Neural cell (in vitro differentiated cells): ENCODE data around the gene FOXO3. TPM values are rescaled to one million over a fixed set of nuclear protein-coding genes. Genes with fewer than 3 reads are reported as not detected.

Source experiments
- H2AFZ ChIP-seq: fragments of 200-600, 300-800 bp; sonication (generic), shearing (Covaris generic); 2 replicates; pipeline ENCODE4 v1.6.0; 2014; ENCODE audit warnings: low read depth, mild to moderate bottlenecking, antibody characterized with exemption, low read length, moderate library complexity
- H3F3A ChIP-seq: fragments of 200-600 bp; shearing (Covaris generic); 2 replicates; pipeline ENCODE4 v1.6.1; 2016; ENCODE audit warnings: mild to moderate bottlenecking, moderate library complexity, mixed read lengths, antibody characterized with exemption, low read length; ENCODE audit not compliant: insufficient read depth, poor library complexity, severe bottlenecking
- H3K27ac ChIP-seq: fragments of 200-600, 300-800 bp; sonication (generic), shearing (Covaris generic); 2 replicates; pipeline ENCODE4 v1.5.1; 2014; ENCODE audit warnings: mild to moderate bottlenecking, low read length, moderate library complexity
- H3K27me3 ChIP-seq: fragments of 300-800, 200-600 bp; sonication (generic), shearing (Covaris generic); 2 replicates; pipeline ENCODE4 v1.6.0; 2014; ENCODE audit warnings: mild to moderate bottlenecking, low read depth, low read length, moderate library complexity; ENCODE audit not compliant: insufficient read depth
- H3K36me3 ChIP-seq: fragments of 300-800, 200-600 bp; sonication (generic), shearing (Covaris generic); 2 replicates; pipeline ENCODE4 v1.5.1; 2014; ENCODE audit warnings: mild to moderate bottlenecking, antibody characterized with exemption, low read length, moderate library complexity; ENCODE audit not compliant: insufficient read depth
- H3K4me2 ChIP-seq: fragments of 300-800, 200-600 bp; sonication (generic), shearing (Covaris generic); 2 replicates; pipeline ENCODE4 v1.6.0; 2014; ENCODE audit warnings: mild to moderate bottlenecking, low read length
- H3K4me3 ChIP-seq: fragments of 300-800, 200-600 bp; sonication (generic), shearing (Covaris generic); 2 replicates; pipeline ENCODE4 v1.5.1; 2014; ENCODE audit warnings: mild to moderate bottlenecking, low read length, moderate library complexity
- H3K79me2 ChIP-seq: fragments of 200-600 bp; shearing (Covaris generic); replicated peaks from 2 replicates; pipeline ENCODE4 v1.6.0; 2014; ENCODE audit warnings: mild to moderate bottlenecking, low read length, moderate library complexity; ENCODE audit not compliant: insufficient read depth
- H3K9ac ChIP-seq: fragments of 300-800, 200-600 bp; sonication (generic), shearing (Covaris generic); 2 replicates; pipeline ENCODE4 v1.6.1; 2016; ENCODE audit warnings: mild to moderate bottlenecking, low read length, mixed read lengths
- H3K9me2 ChIP-seq: fragments of 200-600 bp; shearing (Covaris generic); 2 replicates; pipeline ENCODE4 v1.6.1; 2016; ENCODE audit warnings: mild to moderate bottlenecking, low read length, mixed read lengths; ENCODE audit not compliant: insufficient read depth
- H3K9me3 ChIP-seq: fragments of 200-600, 300-800 bp; sonication (generic), shearing (Covaris generic); 2 replicates; pipeline ENCODE4 v1.6.1; 2016; ENCODE audit warnings: mild to moderate bottlenecking, mixed run types, low read length, moderate library complexity, mixed read lengths
- H4K20me1 ChIP-seq: fragments of 200-600 bp; shearing (Covaris generic); 2 replicates; pipeline ENCODE4 v1.6.1; 2016; ENCODE audit warnings: mild to moderate bottlenecking, mixed run types; ENCODE audit not compliant: insufficient read depth
- CTCF ChIP-seq: fragments of 450-650 bp; IDR thresholded peaks from 2 replicates; pipeline ENCODE4 v1.5.1; 2014; ENCODE audit warnings: antibody characterized with exemption, mild to moderate bottlenecking, moderate library complexity; ENCODE audit not compliant: poor library complexity, severe bottlenecking
- EP300 ChIP-seq: fragments of 450-650 bp; conservative IDR thresholded peaks from 2 replicates; pipeline ENCODE4 v1.6.1; 2014; ENCODE audit warnings: antibody characterized with exemption, mild to moderate bottlenecking, moderate library complexity; ENCODE audit not compliant: poor library complexity, severe bottlenecking
- EZH2 ChIP-seq: fragments of 200-600, 300-800 bp; shearing (Covaris generic), sonication (generic); IDR thresholded peaks from 2 replicates; pipeline ENCODE4 v1.6.1; 2014; ENCODE audit warnings: antibody characterized with exemption, low read length, borderline replicate concordance, mild to moderate bottlenecking; ENCODE audit not compliant: insufficient read depth, poor library complexity, severe bottlenecking
- MXI1 ChIP-seq: fragments of 450-650 bp; conservative IDR thresholded peaks from 2 replicates; pipeline ENCODE4 v1.6.1; 2014; ENCODE audit warnings: antibody characterized with exemption, mild to moderate bottlenecking; ENCODE audit not compliant: poor library complexity, severe bottlenecking
- RAD21 ChIP-seq: fragments of 450-650 bp; conservative IDR thresholded peaks from 2 replicates; pipeline ENCODE4 v1.6.1; 2014; ENCODE audit warnings: antibody characterized with exemption, mild to moderate bottlenecking, moderate library complexity
- SMC3 ChIP-seq: fragments of 450-650 bp; conservative IDR thresholded peaks from 2 replicates; pipeline ENCODE4 v1.6.1; 2014; ENCODE audit warnings: antibody characterized with exemption, mild to moderate bottlenecking, moderate library complexity; ENCODE audit not compliant: poor library complexity
- TAF1 ChIP-seq: IDR thresholded peaks from 2 replicates; pipeline ENCODE4 v1.6.1; 2012; ENCODE audit warnings: low read depth
- polyA plus RNA-seq: library from polyadenylated mRNA; depleted of rRNA; stranded (reverse); fragments of >200 nt; gene quantifications from 2 replicates; pipeline ENCODE4 v1.2.3, GENCODE V29; 2014

FOXO3 gene
- polyA plus RNA-seq, 1 donor from 2014 or later = 21.3 TPM

GRCh38 chr6:108541843-108542759 lies 18.6 kb upstream of the FOXO3 start:
- Histone ChIP-seq H3K4me3 (no peak overlapping the region), H3K9me3 (no peaks in the 10 kb centered on the region), H3K9ac (no peak overlapping the region), H3K9me2 (no peaks in the 10 kb centered on the region), H3F3A (no peaks in the 10 kb centered on the region), H4K20me1 (no peaks in the 10 kb centered on the region), H3K36me3 (no peaks in the 10 kb centered on the region), H3K27ac (no peak overlapping the region), H3K79me2 (no peaks in the 10 kb centered on the region), H2AFZ (no peak overlapping the region), H3K4me2 (no peak overlapping the region), H3K27me3 (no peaks in the 10 kb centered on the region)
- TF ChIP-seq EP300 (no peak), MXI1 (peak; percentile 36), TAF1 (no peak), SMC3 (peak; percentile 98), RAD21 (peak; percentile 96), CTCF (peak; percentile 94)

GRCh38 chr6:108543175-108543940 lies 17.4 kb upstream of the FOXO3 start:
- no peak overlapping the region for H3K4me3 ChIP-seq
- H3K79me2 ChIP-seq = no peaks in the 10 kb centered on the region
- H4K20me1 ChIP-seq = no peaks in the 10 kb centered on the region
- H3K27me3 ChIP-seq = no peaks in the 10 kb centered on the region
- H3K4me2 ChIP-seq = no peak overlapping the region
- no peaks in the 10 kb centered on the region for H3K9me2 ChIP-seq
- H3K36me3 ChIP-seq = no peaks in the 10 kb centered on the region
- no peak overlapping the region for H3K9ac ChIP-seq
- no peak overlapping the region for H2AFZ ChIP-seq
- H3K27ac ChIP-seq = no peak overlapping the region
- no peaks in the 10 kb centered on the region for H3F3A ChIP-seq
- no peak for TF ChIP-seq TAF1
- no peak for TF ChIP-seq CTCF
- TF ChIP-seq EP300 = no peak
- no peak for TF ChIP-seq EZH2
- H3K9me3 ChIP-seq = no peaks in the 10 kb centered on the region
